HG03432 (cell line): ENCODE data around the gene ZNF438.
"Not testable (repeated sequence)": the region's sequence is repeated elsewhere in the genome, so short reads cannot be mapped to it uniquely, and the experiment has no call there.

Experiments
- ATAC-seq: cut with Tn5 transposase; IDR thresholded peaks from one replicate; pipeline ENCODE4 v1.9.1; 2021; ENCODE audit warnings: mild to moderate bottlenecking, moderate library complexity; ENCODE audit not compliant: unreplicated experiment

Gene ZNF438

DNA sequence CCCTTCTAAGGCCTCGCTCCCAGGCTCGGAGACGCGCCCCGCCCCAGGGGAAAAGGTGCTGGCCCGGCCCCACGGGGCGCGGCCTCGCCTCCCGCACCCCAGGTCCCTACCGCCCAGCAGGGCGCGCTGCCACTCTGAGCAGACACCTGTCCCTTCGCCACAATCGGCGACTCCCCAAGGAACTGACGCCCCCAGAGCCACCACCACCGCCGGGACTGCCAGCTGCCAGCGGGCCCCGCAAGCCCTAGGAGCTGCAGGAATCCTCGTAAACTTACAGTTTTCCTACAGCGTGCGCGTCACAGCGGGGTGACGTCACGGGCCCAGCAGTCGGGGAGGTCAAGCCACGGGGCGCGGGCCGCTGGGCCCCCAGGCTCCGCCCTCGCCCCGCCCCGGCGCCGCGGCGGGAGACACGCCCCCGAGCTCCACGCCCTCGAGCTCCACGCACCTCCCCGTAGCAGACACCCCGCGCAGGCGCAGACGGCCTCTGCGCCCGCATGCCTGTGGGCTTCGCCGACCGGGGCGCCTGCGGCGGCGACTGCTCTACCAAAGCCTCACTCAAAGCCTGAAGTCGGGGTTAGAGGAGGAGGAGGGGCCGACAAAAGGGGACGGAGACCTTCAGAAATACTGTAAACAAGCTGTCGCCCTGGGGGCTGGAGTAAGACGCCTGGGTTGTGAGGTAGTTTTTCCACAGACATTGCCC, at the start of gene ZNF438:
ZNF438 (minus strand) TSS at position 308 of the 700 bp plus-strand sequence. CDS start 154,831 bp downstream, outside the sequence.
- peak; percentile 86 for ATAC-seq

DNA sequence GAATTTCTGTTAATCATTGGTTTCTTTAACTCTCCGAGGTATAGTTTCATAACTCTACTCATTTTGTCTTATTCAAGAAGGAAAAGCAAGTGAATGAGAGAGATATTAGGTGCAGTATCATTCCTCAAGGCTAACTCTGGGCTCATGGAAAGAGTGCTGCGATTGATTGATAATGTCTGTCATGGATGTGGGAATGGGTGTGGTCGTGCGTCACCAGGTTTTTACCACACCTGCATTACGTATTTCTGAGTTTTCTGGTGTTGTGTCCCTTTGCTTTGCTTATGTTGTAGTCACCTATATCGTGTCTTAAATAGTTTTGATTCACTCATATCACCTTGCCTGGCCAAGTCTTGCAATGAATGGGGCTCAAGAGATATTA, 44.9 kb upstream of the ZNF438 start:
- no peak for ATAC-seq

- ATAC-seq, result no peak
These were observed 44.4 kb upstream of the ZNF438 start for GRCh38 chr10:31075881-31076609.

GRCh38 chr10:31075434-31075833, 43.8 kb upstream of the ZNF438 start:
- no peak for ATAC-seq

- no peak for ATAC-seq
These were observed 43.0 kb upstream of the ZNF438 start for GRCh38 chr10:31074722-31075086.

- ATAC-seq, result no peak
These were observed 42.5 kb upstream of the ZNF438 start for GRCh38 chr10:31073996-31074721.

DNA sequence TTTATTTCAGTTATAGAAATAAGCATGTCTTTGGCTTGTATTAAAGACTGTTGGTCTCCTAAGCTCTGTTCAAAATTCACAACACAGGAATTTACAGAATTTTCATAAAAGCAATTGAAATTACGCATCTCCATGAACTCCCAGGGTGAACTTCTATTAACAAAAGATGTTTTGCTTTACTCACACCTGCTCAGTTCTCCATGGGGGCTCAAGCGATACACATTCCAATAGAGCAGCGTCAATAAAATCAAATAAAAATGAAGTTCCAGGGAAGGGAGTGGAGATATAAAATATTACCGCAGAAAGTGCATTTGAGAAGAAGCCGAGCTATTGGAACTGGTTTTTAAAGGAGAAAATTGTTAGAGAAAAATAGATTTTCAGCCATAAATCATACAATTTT, 41.5 kb upstream of the ZNF438 start:
- no peak for ATAC-seq

DNA sequence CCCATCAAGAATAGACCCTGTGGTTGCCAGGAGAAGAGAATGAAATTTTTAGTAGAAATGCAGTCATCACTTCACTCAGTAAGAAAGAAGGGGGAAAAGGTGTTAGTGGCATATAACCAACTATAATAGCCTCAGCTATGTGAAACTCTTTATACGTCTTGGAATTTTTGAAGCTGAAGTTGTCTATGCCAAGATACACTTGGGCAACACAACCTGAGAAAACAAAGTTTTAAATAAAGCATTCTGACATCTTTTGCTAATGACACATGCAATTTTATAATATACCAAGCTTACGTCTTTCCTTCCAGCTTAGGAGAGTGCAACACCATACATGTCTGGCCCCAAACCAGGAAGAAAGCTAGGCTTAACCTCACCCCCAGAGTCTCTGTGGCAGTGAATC, 40.8 kb upstream of the ZNF438 start:
- ATAC-seq, result no peak

DNA sequence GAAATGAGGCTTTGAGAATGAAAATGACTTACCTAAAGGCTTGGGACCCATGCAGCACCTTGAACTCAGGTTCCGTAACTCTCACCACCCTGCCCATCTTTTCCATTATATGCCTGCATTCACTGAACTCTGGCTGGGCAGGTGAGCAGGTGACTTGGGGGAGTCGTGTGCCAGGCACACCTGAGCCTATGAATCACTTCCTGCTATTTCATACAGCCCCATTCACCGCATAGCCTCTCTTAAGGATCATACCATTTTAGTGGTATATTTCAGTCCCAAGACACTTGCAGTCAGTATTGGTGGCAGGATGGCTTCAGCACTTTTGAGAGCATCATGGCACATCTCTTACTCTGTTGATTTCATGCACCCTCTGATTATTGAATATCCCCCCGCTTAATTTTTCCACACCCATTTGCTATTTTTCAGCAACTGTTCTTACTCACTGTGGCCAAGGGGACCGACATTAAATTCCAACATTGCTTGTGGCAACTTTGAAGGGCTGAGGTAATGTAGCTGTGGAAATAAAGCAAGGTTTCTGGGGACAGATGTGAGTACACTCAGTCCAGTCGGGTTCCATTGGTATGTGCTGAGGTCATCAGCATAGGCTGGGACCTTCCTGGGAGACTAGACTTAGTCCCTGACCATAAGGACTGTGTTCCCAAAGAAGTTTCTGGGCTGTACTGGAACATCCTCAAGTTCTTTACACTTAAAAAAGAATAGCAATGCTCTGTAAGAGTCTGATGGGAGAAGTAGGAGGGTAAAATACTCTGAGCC, 39.8 kb upstream of the ZNF438 start:
- no peak for ATAC-seq

- no peak for ATAC-seq
These were observed 39.0 kb upstream of the ZNF438 start for GRCh38 chr10:31070691-31071090.

GRCh38 chr10:31070025-31070424, 38.4 kb upstream of the ZNF438 start:
- ATAC-seq, result no peak

DNA sequence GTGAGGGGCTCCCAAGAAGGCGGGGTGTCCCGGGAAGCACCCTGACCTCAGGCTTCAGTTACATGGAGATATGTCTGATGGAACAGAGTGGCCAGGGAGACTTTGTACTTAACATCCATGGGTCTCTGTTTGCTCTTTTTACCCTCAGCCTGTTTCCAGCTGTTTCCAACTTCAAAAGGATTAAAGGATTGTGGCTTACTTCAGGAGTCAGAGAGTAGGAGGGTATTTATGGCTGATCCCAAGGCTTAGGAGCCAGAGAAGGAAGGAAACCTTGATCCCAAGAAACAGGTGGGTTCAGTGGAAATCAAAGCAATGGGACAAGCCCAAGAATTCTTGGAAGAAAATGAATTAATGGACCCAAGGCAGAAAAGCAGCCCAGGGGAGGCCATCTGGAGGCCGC, 37.7 kb upstream of the ZNF438 start:
- no peak for ATAC-seq

DNA sequence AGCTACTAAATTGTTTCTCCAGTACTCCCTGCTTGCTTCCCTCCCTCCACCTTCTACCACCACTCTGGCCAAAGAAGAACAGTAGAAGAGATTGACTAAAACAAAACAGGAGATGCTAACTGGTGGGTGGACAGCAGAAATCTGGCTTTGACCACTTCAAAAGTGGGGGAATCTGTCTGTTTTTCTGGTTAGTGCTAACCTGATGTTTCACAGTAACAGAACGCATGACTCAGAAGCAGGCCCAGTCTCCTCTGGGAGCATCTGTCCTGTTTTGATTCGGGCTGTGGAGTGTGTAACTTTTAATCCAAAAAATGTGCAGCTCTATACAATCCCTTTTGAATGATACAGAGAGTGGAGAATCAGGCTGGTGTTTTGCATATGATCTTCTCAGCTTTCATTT, 32.7 kb upstream of the ZNF438 start:
- ATAC-seq, result no peak

DNA sequence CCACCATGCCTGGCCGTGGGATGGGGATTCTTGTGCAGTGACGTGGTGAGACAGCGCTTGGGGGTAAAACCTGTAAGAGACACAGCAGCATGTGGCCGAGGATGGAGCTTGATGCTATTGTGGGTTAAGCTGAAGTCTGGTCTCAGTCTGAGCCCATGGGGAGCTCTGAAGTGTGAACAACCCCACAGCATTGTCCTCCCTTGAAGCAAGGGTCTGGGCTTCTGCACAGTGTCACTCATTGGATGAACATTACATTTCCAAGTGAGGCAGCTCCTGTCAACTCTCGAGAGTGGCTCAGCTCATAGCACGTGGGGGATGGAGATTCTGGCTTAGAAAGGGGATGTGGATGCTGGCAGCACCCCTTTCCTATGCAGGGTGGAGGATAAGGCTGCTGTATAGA, 32.2 kb upstream of the ZNF438 start:
- no peak for ATAC-seq

GRCh38 chr10:31062856-31063255, 31.2 kb upstream of the ZNF438 start:
- ATAC-seq, result no peak

DNA sequence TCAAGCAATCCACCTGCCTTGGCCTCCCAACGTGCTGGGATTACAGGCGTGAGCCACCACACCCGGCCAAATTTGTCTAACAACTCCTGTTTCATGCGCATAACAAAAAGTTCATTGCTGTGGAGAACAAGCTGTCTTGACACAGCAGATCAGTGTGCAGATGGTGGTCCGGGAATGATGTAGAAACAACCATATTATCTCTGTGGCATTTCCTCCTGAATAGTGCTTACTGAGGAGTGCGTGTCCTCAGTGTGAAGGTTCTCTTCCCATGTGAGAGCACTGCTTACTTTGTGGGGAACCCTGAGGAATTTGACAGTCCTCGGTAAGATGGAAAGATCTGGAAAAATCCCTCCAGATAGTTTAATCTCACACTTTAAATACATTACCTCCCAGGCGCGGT, 30.3 kb upstream of the ZNF438 start:
- no peak for ATAC-seq

- ATAC-seq, result no peak
These were observed 27.4 kb upstream of the ZNF438 start for GRCh38 chr10:31058795-31059703.

DNA sequence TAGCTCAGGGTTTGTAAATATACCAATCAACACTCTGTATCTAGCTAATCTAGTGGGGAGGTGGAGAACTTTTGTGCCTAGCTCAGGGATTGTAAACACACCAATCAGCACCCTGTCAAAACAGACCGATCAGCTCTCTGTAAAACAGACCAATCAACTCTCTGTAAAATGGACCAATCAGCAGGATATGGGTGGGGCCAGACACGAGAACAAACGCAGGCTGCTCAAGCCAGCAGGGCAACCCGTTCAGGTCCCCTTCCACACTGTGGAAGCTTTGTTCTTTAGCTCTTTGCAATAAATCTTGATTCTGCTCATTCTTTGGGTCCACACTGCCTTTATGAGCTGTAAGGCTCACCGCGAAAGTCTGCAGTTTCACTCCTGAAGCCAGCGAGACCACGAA, 25.0 kb upstream of the ZNF438 start:
- ATAC-seq, result not testable (repeated sequence)

DNA sequence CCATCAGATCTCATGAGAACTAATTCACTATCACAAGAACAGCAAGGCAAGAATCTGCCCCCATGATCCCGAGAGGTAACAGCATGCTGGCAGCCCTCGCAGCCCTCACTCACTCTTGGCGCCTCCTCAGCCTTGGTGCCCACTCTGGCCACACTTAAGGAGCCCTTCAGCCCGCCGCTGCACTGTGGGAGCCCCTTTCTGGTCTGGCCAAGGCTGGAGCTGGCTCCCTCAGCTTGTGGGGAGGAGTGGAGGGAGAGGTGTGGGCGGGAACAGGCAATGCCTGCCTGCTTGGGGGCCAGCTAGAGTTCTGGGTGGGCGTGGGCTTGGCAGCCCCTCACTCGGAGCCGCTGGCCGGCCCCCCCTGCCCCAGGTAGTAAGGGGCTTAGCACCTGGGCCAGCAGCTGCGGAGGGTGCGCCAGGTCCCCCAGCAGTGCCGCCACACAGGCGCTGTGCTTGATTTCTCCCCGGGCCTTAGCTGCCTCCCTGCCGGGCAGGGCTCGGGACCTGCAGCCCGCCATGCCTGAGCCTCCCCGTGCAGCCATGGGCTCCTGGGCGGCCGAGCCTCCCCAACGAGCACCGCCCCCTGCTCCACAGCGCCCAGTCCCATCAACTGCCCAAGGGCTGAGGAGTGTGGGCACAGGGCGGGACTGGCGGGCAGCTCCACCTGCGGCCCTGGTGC, 24.0 kb upstream of the ZNF438 start:
- ATAC-seq, result no peak

DNA sequence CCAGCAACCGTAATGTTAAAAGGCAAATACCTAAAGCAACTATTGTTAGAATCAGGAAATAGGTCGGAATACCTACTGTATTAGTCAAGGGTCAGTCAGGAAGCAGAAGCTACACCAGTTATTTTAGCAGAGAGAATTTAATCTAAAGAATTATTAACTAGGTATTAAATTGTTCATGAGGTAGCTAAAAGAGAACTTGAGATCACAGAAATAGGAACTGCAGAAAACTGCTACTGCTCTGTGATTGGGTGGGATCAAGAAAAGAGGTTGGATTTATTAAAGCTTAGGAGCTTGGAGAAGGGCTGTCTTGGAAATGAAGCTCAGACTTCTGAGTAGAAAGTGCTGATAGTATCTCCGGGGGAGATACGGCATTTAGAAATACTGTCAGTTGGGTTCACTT, 20.0 kb upstream of the ZNF438 start:
- no peak for ATAC-seq
